HG03439 (cell line): ENCODE measurements around the gene GRID1.

Experiments used
- ATAC-seq: cut with Tn5 transposase; IDR thresholded peaks from one replicate; pipeline ENCODE4 v1.9.1; 2021; ENCODE audit warnings: mild to moderate bottlenecking, moderate library complexity; ENCODE audit not compliant: unreplicated experiment

The GRID1 gene

DNA sequence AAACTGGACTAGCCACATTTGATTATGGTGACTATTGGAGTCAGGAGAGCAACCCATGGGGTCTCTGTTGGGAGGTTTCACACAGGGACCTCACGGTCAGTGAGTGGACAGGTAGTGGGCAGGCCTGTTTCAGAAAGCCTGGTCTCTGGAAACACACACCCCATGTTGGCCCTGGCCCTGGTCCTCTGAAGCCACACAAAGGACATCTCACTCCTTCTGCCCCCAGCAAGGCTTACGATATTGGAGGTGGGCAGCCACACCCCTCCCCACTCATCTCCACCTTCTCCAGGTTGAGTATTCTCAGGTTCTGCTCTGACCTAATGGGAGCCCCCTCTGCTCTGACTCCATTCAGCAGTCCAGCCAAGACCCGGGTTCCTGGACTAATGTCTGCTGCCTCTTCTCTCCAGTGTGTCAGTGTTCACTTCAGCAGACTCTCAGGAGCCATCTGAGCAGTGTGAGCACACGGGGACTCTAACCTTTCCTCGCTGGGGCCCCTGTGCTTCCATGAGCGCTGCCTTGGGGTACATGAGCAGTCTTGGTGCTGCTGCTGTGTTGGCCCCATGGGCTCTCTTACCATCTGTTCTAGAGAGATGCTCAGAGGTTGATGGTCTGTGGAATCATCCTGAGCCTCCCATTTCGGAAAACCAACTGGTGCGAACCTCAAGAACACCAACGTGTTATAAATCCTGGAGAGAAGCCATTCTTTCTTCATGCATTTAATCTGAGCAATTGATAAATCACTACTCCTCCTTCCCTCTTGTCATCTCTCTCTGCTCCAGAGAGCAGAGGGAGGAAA is 748.6 kb downstream of the GRID1 start:
- no peak for ATAC-seq

DNA sequence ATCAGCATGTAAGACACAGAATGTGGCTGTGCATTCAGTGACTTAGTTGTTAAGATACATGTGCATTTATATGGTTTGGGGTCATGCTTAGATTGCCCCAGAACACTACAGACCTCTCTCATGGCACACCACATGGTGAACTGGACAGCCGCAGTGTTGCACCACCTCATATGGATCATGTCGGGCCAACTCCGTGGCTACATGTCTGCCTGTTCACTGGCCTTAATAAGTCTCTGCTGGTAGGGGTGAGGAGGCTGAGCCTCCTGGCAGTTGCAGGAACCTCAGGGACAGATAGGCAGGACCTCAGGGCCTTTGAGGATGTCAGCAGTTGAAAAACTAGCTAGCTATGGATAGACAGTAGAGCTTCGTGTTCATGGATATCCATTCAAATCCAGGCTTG is 751.0 kb downstream of the GRID1 start:
- ATAC-seq = no peak

DNA sequence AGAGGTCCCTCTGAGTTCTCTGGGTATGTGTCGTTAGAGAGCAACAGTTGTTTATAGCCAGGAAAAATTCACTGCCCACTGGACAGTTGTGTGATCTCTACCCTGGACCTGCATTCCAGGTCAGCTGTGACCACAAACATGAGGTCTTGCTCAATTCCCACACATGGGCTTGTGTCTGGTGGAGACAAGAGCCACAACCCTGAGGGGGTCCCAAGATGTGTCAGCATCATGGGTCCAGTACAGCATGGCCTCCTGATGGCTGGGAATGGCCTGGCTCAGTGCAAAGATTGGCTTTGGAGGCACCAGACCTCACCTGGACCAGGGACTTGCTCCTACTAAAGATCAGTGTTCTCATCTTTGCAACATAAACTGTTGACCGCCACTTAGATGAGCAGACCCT is 751.6 kb downstream of the GRID1 start:
- no peak for ATAC-seq

DNA sequence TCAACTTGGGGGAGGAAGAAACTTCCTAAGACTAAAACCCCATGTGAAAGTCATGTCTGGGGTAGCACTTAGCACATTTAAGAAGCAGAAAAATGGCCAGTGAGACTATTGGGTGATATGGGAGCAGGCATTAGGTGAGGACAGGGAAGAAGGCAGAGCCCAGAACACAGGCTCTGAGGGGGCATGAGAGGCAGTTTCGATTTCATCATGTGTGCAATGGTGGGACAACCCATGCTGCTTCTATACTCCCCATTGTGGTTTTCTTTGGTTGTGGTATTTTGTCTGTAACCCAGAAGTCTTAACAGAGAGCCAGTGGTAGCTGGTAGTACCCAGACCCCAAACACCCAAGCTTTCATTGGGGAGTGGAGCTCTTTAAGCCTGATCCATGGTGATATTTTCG is 752.0 kb downstream of the GRID1 start:
- ATAC-seq = no peak

DNA sequence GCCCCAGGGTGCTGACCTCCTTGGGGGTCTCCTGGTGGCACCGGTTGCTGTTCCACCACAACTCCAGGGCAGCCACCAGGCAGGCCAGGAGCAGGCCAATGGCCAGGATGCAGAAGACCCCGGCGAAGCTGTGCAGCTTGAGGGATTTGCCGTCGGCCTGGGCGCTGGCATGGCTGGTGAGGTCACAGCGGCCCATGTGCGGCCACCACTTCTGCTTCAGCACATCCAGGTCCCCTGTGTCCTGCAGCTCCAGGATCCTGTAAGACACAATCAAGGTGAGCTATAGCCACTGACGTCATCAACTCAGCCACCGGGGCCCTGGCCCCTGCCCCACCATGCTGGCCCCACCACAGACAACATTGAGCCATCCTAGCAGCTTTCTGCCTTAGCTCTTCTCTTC is 753.2 kb downstream of the GRID1 start:
- no peak for ATAC-seq

DNA sequence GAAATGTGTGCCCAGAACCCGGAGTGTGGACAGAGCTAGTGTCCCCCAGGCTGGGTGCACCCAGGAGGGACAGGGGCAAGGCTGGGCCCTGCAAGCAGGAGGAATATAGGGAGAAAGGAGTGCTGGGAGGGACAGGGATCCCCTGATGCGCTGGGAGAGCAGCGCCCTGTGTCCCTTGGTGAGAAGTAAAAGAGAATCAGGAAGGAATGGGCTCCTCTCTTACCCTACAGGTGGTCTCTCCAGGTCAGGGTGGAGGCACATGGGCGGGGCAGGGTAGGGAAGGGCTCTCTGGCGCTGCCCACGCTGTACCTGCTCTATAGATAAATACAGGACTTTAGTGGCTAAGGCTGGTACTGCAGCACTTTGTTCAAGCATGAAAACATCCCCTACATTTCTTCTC is 753.8 kb downstream of the GRID1 start:
- ATAC-seq = peak; percentile 50

DNA sequence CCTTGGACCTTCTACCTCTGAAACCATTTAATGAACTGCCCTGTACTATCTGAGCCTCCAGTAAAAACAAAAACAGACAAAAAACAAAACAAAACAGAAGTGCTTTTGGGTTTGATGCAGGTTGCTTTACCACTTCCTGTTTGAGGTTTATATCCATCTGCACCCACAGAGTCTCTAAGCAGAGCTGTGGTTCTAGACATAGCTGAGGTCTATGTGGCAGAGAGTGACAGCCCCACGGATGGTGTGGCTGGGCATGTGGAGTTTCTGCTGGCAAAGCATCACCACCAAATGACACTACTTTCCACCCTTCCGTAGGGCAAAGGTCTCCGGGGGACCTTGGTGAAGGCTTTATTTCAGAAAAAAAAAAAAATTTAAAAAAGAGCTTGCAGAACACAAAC is 754.2 kb downstream of the GRID1 start:
- ATAC-seq = peak; percentile 95

DNA sequence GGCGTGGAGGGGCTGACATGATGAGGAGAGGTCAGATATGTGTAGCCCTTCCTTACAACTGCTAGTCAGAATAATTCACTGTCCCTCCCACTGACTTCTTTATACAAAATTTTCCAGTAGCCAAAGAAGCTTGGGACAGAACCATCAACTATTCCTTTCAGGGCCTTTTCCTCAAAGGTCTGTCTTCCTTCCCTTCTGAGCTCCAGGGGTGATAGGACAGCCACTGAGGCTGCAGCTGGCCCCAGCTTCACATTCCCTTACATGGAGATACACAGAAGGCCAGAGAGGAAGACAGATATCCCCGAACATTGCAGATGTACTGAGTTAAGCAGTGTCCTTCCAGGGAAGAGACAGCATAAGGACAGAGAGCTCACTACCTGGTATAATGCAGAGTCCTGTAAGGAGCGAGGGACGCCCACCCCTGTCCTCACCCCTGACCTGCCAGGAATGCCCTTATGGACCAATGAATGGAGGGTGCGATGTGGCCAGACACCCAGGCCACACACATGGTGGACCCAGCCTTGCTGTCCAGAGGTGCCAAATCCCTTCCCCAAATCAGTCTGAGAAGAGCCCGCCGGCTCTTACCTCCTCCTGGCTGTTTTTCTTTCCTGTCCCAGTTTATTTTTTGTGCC is 754.7 kb downstream of the GRID1 start:
- ATAC-seq = no peak

DNA sequence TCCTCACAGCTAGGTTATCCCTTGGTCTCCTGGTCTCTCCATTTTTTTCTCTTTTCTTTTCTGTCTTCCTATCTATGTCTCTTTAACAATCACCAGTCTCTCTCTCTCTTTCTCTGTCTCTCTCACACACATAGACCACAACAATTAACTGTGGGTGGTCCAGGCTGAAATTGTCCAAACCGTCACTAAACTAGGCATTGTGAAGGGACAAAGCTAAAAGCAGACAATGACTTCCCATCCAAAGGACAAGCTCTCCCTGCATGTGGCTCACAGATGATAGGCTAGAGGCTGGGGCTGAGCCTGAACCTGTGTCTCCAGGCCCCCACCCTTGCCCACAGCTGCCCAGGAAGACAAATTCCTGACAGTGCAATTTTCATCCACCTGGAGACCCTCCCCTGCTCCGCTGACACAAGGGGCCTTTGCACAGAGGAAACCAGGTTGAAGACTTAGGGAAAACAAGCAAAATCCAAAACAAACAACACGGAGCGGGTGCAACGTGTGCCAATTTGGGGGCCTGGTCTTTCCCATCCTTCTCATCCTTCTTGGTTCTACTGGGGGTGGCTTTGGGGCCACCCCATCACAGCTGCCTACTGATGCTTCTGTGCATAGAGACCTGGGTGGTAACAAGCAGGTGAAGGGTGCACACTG is 755.4 kb downstream of the GRID1 start:
- ATAC-seq = no peak

DNA sequence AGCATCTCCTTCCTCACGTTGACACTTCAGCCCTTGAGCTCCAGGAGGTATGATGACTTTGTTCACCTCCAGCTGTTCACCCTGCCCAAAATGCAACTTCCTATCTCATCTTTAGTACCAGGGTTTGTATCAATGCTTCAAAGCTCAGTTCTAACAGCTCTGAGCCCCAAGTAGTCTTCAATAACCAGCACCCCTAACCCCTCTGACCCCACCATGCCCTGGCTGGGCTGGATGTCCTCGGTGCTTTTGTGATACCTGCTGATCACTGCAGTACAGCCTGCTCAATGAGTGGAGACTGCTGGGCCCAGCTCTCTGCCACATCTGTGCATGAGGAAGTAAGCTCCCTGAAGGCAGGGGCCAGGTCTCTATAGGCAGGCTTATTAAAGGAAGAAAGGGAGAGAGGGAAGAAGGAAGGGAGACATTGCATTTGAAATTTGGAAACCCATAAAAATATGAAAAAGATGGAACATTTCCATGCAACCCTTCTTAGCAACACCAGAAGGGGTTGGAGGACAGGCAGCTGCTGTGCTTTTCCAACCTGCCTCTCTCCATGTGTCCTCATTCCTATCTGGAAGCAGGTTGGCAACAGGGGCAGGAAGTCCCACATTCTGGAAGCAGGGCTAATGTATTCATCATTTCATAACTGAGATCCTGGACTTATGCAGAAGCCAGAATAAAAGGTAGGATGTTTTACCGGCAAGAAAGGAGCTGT is 756.1 kb downstream of the GRID1 start:
- no peak for ATAC-seq

DNA sequence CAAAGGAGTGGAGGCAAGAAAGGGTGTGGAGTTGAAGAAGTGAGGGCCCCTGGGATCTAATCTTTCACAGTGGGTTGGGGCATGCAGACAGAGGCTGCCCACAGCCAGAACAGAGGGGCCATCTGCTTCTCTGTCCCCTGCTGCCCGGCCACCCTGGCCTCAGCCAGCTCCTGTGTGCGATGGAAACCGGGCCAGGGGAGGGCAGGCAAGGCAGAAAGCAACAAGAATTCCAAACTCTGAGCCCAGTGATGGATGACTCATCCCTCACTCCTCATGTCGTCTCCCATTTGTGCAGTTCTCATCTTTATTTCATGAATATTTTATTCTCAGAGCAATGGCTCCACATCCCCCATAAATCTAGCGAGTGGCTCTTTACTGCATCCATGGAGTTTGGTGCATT is 757.1 kb downstream of the GRID1 start:
- no peak for ATAC-seq

DNA sequence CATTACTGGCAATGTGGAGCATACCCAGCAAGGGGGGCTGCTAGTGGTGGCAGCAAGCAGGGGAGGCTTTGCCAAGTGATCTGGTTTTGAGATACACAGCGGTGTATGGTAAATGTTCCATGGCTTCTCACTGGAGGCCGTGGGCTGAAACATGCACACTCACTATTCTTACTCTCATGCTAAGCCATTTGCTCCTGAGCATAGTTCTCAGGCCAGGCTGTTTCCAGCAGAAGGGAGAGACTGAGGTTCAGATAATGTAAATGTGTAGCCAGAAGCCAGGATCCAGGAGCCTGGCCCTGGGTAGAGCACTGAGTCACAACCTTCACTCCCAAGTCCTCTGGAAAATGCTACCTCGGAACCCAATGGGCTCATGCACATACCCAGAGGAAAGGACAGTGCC is 757.9 kb downstream of the GRID1 start:
- no peak for ATAC-seq

DNA sequence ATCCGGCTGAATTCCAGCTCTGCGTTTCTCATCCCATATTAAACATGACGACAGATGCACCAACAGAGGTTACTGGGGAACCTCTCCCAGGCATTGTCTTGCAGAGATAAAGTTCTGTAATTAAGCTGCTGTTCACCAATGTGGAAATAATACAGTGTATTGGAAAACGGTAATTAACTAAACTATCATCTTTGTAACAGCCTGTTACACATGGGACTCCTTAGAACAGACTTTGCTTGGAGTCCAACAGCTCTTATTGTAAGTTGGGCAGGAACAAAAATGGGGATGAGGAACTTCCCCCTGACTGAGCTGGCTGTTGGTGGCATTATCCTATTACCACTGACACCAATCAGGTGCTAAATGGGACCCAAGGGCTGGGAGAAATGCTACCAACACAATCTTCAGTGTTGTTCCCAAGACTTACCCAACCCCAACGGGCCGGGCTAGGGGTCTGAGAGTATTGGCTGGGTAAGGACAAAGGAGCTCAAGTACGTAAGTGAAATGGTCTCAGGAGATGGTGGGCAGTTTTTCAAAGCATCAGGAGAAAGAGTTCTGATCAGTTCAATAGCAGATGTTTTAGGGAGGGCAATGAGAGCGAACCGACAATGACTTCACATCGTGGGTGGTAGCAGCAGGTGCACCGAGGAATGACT is 759.4 kb downstream of the GRID1 start:
- ATAC-seq = no peak

DNA sequence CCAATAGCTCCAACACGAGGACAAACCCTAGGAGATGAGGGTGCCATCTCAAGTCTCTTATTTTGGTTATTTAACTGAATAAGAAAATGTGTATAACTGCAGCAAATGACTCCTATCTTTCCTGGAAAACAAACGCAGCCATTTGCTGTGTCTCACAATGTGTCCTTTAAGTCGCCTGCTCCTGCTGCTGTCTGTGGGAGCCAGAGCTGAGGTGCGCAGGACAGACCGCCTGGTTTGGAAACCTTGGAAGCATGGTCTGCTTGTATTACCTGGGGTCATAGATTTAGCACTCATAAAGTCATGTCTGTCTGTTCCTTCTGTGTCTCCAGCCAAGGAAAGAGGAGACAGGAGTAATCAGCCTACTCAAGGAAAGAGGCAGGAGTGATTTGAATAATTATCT is 760.2 kb downstream of the GRID1 start:
- ATAC-seq = no peak

DNA sequence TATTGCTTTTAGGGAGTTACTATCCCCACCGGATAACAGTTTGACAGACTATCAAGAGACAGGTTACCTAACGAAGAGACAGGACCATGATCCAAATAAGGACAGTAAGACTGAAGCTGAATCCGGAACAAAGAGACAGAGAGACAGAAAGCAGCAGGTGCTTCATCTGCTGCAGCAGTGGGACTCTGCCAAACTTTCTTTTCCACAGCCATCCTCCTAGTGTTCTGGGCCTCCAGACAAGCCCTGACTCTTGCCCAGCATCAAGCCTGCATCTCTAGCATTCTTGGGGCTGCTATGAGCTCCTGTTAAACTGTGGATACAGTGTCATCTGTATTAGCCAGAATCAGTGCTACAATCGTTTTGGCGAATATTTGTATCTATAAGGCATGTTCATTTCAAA is 761.7 kb downstream of the GRID1 start:
- no peak for ATAC-seq

DNA sequence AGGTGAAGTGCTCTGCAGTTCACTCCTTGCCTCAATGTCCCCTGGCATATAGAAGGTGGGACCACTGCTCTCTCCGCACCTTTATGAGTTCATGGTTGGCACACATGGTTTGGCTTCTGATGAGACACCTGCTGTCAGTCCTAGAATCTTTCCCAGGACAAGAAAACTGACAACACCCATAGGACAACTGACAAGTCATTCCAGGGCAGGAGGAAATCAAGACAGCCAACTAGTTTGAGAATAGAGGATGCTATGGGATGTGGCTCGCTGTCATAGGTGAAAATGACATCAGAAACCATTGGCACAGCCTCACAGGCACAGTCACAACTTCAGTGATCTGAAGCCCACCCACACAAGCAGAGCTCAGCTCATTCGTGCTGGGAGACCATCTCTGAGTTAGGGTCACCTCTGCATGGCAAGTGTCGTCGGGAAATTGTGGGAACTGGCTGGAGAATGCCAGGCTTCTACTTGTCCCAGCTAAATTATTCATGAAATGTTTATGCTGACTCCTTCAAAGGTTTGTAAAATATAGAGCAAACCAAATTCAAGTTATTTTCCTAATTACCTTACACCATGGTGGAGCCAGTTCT is 762.4 kb downstream of the GRID1 start:
- ATAC-seq = no peak

DNA sequence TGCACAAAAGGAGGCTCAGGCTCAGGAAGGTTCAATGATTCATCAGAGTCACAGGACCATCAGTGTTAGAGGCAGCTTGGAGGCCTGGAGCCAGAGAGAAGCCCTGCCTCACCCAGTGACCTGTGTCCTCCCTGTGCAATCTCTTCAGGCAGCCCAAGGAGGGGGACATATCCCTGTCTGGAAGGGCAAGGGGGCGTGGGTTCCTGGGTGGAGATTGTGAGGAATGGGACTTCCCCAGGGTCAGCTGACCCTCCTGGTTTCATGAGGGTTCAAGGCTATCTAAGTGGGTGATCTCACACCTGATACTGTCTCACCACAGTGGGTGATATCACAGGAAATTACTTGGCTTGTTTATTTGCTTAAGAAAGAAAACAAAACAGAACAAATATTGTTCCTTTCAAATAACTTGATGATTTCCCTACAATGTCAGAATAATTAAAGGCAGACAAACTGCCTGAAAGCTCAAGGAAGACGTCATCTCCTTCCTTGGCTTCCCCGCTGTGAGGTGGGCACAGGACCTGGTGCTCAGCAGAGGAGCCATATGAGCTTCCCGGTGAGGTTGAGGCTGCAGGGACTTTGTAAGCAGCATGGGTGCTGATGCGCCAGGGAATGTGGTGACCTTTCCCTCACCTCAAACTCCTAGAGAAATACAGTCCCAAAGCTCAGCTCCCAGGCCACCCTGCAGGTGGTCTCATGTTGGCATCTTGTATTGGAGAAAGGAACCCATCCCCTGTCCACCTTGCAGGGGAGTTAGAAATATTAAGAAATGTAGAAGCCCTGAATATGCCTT is 763.2 kb downstream of the GRID1 start:
- no peak for ATAC-seq

DNA sequence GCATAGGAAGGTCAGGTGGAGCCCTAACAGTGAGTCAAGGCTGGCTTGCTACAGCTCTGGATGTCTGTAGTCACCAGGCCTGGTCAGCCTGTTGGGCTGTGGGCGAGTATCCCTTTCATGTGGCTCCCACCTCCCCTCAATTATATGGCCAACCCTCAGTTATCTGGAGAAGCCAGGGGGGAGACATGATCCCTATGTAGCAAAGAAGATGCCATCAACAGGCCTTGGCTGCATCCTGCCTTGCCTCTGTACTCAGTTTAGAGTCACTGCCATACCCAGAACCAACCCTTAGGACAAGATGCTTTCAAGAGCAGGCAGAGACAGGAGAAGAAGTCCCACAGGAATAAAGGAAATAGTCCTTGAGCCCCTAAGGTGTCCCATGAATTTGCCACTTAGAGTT is 763.9 kb downstream of the GRID1 start:
- ATAC-seq = no peak

DNA sequence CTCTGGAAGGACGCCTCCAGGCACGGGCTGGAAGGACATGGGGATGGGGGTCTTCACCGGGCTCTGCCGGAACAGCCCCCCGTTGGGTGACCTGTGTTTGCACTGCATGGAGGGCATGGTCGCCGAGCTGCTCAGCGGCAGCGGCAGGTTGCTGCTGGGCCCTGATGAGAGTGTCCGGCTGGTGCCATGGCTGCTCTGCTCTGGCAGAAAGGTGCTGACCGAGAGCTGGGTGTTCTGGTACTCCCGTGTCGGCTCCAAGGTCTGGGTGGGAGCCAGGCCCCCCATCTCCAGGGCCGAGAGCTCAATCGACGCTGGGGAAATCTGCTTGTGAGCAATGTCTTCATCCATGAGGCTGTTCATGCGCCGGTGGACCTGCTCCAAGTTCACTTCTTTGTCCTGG is 764.3 kb downstream of the GRID1 start:
- ATAC-seq = no peak

DNA sequence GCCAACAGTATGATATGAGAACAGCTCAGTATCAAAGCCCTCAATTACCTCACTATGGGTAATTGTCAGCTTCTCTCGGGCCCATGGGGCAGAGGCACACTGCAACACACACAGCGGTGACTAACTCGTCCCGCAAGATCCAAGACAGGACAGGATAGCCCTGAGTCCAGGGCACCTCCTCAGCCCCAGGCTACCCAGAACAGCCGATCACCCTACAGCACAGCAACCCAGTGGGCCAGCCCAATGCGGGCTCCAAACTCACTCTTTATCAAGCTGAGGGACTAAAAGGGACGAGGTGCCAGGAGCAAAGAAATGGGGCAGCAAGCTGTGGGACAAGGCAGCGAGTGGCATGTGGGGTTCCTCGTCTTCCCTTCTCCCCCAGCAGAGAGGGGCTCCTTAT is 765.1 kb downstream of the GRID1 start:
- no peak for ATAC-seq
